Germinal center (tissue), 1 donor: Measurements from ENCODE around the gene S100A2.
A peak's percentile ranks its signal among the peaks of the same experiment; 100 is the strongest.

Experiments
- DNase-seq: peaks from one replicate; pipeline ENCODE4 v3.0.0; 2012; ENCODE audit warnings: mixed read lengths, low spot score

The S100A2 gene

GRCh38 chr1:153545067-153546055 lies 20.3 kb downstream of the S100A2 start, which contains the start of gene S100A4:
Gene S100A4, minus strand, starts transcription at chr1:153545806. Its CDS starts 1,012 bp downstream, at chr1:153544794.
- DNase-seq: peak; percentile 53

DNA sequence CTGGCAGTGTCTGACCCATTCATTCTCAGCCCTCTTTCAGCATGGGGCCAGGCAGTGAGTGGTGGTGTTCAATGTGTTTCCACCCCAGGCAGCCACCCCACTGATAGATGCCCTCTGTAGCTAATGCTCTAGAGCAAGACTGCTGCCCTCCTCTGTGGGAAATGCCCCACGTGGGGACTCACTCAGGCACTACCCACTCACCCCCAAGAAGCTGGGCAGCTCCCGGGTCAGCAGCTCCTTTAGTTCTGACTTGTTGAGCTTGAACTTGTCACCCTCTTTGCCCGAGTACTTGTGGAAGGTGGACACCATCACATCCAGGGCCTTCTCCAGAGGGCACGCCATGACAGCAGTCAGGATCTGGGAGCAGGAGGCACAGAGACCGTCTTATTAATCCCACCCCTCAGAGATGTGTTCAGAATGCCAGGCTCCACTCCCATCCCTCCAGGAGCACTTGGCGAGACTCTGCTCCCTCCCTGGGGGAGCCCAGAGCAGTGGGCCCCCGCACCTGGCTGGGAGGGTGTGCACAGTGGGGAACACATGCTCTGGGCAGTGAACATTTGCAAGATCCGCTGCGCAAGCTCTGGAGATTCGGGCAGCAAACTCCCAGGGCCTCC lies 21.1 kb downstream of the S100A2 start:
- no peak for DNase-seq

- DNase-seq: no peak
Measured at GRCh38 chr1:153543736-153544135, 21.9 kb downstream of the S100A2 start.

GRCh38 chr1:153542956-153543711 lies 22.5 kb downstream of the S100A2 start:
- DNase-seq: no peak

GRCh38 chr1:153541641-153542590 lies 23.7 kb downstream of the S100A2 start:
- DNase-seq: no peak

DNA sequence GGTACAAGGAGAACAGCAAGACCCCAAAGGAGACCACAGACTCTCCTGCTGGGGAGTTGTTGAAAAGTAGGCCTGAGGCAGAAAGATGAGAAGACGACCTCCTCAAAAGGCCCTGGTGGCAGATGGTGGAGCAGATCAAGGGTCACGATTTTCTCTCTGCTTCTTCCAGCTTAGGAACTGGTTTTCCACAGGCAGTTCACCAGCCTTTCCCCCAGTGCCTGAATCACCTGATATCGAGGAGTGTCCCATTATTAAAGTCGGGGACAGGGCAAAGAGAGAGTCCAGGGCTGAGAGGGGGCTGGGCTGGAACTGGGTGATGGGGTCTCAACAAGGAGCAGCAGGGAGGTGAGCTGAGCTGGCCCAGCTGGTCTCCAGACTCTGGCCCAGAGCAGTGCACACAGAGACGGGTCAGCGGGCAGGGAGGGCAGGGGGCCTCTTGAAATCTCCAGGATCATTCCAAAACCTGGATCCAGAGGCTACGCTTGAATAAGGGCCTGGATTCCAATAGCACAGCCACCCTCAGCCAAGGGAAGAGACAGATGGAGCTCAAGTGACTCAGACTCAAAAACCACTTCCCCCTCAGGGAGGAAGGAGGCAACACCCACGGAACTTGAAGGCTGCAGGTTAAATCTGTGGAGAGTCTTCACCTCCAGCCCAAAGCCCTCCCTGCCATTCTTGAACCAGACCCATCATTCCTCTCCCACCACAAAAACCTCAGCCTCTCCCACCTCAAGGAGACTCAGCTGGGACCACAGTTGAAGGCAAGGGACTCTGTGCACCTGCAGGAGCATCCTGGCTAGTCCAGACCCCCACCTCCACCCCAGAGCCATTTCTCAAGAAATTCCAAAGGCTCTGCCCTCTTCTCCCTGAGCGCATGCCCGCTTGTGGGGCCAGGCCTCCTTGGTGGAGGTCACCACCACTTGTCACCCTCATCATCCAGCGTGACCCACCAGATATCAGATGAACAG lies 25.0 kb downstream of the S100A2 start, which contains the start of gene S100A5:
Gene S100A5 (minus strand): TSS at position 541 of the 968 bp plus-strand sequence. CDS start 743 bp downstream, outside the sequence.
- no peak for DNase-seq

GRCh38 chr1:153539395-153540093 lies 26.1 kb downstream of the S100A2 start:
- DNase-seq: no peak

GRCh38 chr1:153538315-153538821 lies 27.3 kb downstream of the S100A2 start:
- DNase-seq: no peak

DNA sequence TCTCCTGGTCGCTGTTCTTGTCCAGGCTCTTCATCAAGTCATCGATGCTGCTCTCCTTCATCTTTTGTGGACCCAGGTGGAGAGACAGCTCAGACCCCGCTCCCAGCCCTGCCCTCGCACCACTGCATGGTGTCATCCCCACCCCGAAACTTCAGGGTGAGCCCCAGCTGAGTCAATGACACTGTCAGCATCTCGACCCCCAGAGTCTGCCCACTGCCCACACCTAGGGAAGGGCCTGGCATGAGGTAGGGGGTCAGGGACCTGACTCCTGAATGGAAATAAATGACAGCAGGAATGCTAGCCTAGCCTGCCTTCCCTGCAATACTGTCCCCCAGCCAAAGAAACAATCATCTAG lies 28.3 kb downstream of the S100A2 start:
- no peak for DNase-seq

DNA sequence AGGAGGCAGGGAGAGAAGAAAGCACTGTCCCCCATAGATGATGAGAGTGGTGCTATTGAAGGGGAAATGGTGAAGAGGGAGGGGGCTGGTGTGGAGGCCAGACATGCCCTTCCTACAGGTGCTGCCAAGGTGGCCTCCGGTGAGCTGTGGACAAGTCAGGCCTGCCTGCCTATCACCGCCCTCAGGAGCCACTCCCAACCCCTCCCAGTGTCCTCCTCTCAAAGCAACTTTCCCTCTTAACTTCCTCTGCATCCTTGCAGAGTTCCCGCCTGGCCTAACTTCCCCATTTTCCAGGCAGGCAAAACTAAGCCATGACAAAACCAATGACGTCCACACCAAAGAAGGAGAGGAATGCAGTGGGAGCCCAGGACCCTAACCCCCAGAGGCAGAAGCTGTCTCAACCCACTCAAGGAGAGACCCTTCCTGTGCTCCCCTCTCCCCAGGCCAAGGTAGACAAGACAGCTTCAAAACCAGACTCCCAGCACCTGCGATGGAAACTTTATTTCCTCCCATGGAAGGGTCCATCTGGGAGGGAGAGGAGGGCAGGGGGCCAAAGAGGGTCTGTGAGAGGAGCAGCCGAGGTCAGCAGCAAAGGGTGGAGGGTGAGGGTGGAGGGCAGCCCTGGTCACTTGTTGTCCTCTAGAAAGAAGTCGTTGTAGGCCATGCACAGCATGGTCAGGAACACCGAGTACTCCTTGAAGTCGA lies 28.8 kb downstream of the S100A2 start:
- no peak for DNase-seq

GRCh38 chr1:153536012-153536670 lies 29.5 kb downstream of the S100A2 start:
- peak; percentile 50 for DNase-seq

DNA sequence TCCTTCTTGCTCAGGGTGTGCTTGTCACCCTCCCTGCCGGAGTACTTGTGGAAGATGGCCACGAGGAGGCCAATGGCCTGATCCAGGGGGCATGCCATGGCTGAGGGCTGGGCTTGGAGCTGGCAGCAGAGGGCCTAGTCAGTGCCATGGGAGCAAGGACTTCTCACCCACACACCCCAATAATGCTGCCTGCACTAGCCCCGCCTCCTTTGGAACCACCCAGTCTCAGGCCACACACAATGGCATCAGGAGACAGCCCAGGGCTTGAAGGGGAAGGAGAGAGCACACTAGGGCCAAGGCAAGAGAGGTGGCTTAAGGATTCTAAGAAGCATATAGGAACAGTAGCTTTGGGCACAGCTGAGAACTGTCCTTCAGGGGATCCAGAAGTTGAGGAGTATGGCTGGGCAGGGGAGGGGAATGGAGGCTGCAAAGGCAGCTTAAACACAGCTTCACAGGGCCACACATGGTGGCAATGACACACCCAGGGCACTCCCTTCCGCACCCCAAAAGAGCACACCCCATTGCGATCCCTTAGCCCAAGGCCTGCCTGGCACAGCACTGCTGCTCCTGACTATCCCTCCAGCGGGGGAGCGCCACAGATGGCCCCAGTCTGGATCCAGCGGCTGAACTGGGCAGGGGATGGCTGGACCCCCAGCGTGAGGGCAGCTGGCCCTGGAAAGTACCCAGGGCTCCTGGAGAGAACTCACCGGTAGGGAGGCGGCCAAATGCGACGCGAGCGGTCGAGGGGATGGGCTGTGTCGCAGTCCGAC lies 30.2 kb downstream of the S100A2 start, which contains the start of gene S100A6:
Gene S100A6 (minus strand): TSS at position 750 of the 770 bp plus-strand sequence. CDS start 652 bp downstream, at position 98.
- no peak for DNase-seq

DNA sequence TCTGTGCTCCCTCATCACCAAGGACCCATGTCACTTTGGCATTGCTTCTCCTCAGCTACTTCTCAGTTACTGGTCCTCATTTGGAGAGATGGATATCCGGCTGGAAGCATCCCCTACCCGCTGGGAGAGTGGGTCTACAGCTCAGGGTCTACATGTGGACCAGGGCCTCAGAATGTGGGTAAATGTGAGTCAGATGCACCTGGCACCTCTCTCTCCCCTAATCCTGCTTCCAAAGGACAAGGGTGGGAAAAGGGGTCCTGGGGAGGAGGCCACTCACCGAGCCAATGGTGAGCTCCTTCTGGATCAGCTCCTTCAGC lies 30.8 kb downstream of the S100A2 start:
- no peak for DNase-seq

DNA sequence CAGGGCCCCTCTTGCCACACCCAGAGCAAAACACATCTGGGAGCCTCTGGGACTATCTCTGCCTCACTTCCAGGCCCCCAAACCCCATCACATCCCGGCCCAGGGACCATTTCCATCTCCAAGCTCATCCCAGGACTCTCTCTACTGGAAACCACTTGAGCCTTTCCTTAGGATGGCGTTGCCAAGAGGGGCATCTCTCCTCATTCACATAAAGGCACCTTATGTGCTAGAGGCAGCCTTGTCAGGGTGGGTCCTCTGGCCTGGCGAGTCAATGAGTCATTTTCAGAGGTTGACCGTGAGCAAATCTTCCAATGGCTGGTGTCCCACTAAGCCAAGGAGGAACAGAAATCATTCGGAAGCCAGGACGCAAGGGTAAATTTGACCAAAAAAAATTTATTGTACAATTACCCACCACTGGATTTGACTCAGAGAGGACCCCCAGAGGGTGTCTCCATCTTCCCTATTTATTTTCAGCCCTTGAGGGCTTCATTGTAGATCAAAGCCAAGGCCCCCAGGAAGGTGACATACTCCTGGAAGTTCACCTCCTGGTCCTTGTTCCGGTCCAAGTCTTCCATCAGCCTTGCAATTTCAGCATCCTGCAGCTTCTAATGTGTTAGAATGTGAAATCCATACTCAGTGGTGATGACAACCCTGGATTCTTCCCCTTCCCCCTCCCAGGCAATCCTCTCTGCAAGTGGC lies 31.3 kb downstream of the S100A2 start:
- no peak for DNase-seq

DNA sequence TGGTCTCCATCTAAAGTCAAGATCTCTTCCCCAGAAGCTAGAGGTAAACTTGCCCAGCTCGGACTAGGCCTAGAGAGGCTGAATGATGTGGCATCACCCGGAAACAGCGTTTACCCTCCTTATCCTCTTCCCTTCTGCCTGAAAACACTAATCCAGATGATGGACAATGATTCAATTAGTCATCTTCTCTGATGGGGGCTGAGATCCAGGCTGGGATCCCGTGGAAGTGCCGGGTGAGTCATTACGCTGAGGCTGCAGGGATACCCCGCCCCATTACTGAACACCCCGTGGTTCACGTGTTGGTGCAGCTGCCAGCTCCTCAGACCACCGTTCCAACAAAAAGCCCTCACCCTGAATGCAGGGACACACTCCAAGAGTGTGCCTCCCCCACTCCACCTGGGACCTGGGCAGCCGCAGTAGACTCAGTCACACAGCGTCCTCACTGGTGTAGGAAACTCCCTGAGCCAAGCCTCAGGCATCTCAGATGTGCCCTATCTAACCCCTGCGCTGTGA lies 31.9 kb downstream of the S100A2 start:
- DNase-seq: no peak
